H1 (cell line): ENCODE results near the gene RAB11A. TPM values are rescaled to one million over a fixed set of nuclear protein-coding genes. Genes with fewer than 3 reads are reported as not detected.

ENCODE experiments used
- GABPA ChIP-seq: IDR thresholded peaks from 2 replicates; pipeline ENCODE4 v1.6.1; 2011; ENCODE audit warnings: mild to moderate bottlenecking, low read length, moderate library complexity, borderline replicate concordance; ENCODE audit not compliant: insufficient read depth
- MAFK ChIP-seq: IDR thresholded peaks from 2 replicates; pipeline ENCODE4 v1.6.1; 2012; ENCODE audit warnings: low read depth, mild to moderate bottlenecking, improper control_type of control experiment, low read length
- polyA plus RNA-seq, 7 experiments: library from polyadenylated mRNA; depleted of rRNA in 3 of 7; stranded (reverse) in 5 of 7; unstranded in 2 of 7; fragments of >200 nt in 5 of 7; fragments of 200-250 nt in 2 of 7; gene quantifications; 1 replicate in 5 of 7; 2 replicates in 1 of 7; 4 replicates in 1 of 7; pipeline versions ENCODE4 v1.2.1 to v1.2.3, GENCODE V29; 2011 to 2013; ENCODE audit warnings: missing spikeins in 2 of 7, mixed read lengths in 2 of 7
- total RNA-seq: library from RNA; stranded (reverse); fragmentation: NEBNext Ultra II Directional; extraction: Animal tissue kit (Norgen Biotek cat#: 25700); gene quantifications from 2 replicates; pipeline ENCODE4 v1.2.1, GENCODE V29; 2021

RAB11A gene
- total and polyA plus RNA-seq, 2 of the 8 experiments (the other 6 are each of a cell fraction or from before 2014, with no cell fraction given) = 211 to 254 TPM

GRCh38 chr15:65845826-65846519 lies 23.3 kb upstream of the RAB11A start (continued):
- TF ChIP-seq GABPA (no peak), MAFK (no peak)
